HEK293T (cell line): ENCODE results near the gene USP17L13.
"Not testable (repeated sequence)": the region's sequence is repeated elsewhere in the genome, so short reads cannot be mapped to it uniquely, and the experiment has no call there.

ENCODE experiments used
- ARNT ChIP-seq: fragments of 450-650 bp; IDR thresholded peaks from 2 replicates; pipeline ENCODE4 v1.6.1; 2017; ENCODE audit warnings: mild to moderate bottlenecking
- BHLHE40 ChIP-seq: fragments of 450-650 bp; IDR thresholded peaks from 2 replicates; pipeline ENCODE4 v1.6.1; 2016; ENCODE audit warnings: mild to moderate bottlenecking, moderate library complexity, borderline replicate concordance
- CTBP1 ChIP-seq: fragments of 450-650 bp; IDR thresholded peaks from 2 replicates; pipeline ENCODE4 v1.6.1; 2016; ENCODE audit warnings: borderline replicate concordance
- ELF4 ChIP-seq: fragments of 450-650 bp; IDR thresholded peaks from 2 replicates; pipeline ENCODE4 v1.6.1; 2017; ENCODE audit warnings: antibody characterized with exemption
- FOXM1 ChIP-seq: fragments of 450-650 bp; IDR thresholded peaks from 2 replicates; pipeline ENCODE4 v1.6.1; 2017; ENCODE audit warnings: mild to moderate bottlenecking, borderline replicate concordance
- HDGF ChIP-seq: fragments of 450-650 bp; IDR thresholded peaks from 2 replicates; pipeline ENCODE4 v1.6.1; 2017; ENCODE audit warnings: antibody characterized with exemption, borderline replicate concordance
- L3MBTL2 ChIP-seq: fragments of 450-650 bp; conservative IDR thresholded peaks from 2 replicates; pipeline ENCODE4 v1.6.1; 2016; ENCODE audit warnings: mild to moderate bottlenecking
- PKNOX1 ChIP-seq: fragments of 450-650 bp; IDR thresholded peaks from 2 replicates; pipeline ENCODE4 v1.6.1; 2016
- SP1 ChIP-seq: fragments of 450-650 bp; IDR thresholded peaks from 2 replicates; pipeline ENCODE4 v1.6.1; 2017
- SUZ12 ChIP-seq: fragments of 450-650 bp; IDR thresholded peaks from 2 replicates; pipeline ENCODE4 v1.6.1; 2016; ENCODE audit warnings: mild to moderate bottlenecking
- TARDBP ChIP-seq: fragments of 450-650 bp; IDR thresholded peaks from 2 replicates; pipeline ENCODE4 v1.6.1; 2016

- not testable (repeated sequence) for TF ChIP-seq L3MBTL2, BHLHE40, ARNT, SP1, PKNOX1, ELF4, FOXM1, SUZ12, CTBP1, TARDBP, HDGF
Measured at GRCh38 chr4:9247953-9248680, 23.4 kb downstream of the USP17L13 start, which contains the start of gene USP17L18.
